Measurements from ENCODE around the gene ADA.

Gene ADA

GRCh38 chr20:44606725-44607441 lies 44.6 kb downstream of the ADA start:
- no peak overlapping the region for H3K4me2 ChIP-seq
- no peak overlapping the region for H3K4me3 ChIP-seq (IDR thresholded peaks at IDR 0.05; ENCODE audit: insufficient read depth, low read depth, low read length)
- H3K27me3 ChIP-seq (ENCODE audit: insufficient read depth, low read depth), result no peaks in the 10 kb centered on the region
- H3K79me2 ChIP-seq (ENCODE audit: insufficient read depth, low read depth), result no peaks in the 10 kb centered on the region
- H3K9ac ChIP-seq, result no peak overlapping the region
- H3K27ac ChIP-seq, result no peak overlapping the region
- H4K20me1 ChIP-seq (ENCODE audit: insufficient read depth), result no peaks in the 10 kb centered on the region; the same call in 1 of the 2 replicates
- peaks cover 38% of the 10 kb centered on the region for H3K4me1 ChIP-seq (ENCODE audit: low read depth, poor library complexity, severe bottlenecking)
- TF ChIP-seq CTCF (conservative IDR thresholded peaks at IDR 0.05; ENCODE audit: low read depth, low read length), result no peak
- H3K36me3 ChIP-seq (ENCODE audit: insufficient read depth), result no peaks in the 10 kb centered on the region
- no peak overlapping the region for H2AFZ ChIP-seq (ENCODE audit: low read depth)

- Histone ChIP-seq H3K79me2 (ENCODE audit: insufficient read depth, low read depth) (no peaks in the 10 kb centered on the region), H3K27me3 (ENCODE audit: insufficient read depth, low read depth) (no peaks in the 10 kb centered on the region), H3K4me3 (IDR thresholded peaks at IDR 0.05; ENCODE audit: insufficient read depth, low read depth, low read length) (no peak overlapping the region), H4K20me1 (ENCODE audit: insufficient read depth) (no peaks in the 10 kb centered on the region; the same call in 1 of the 2 replicates), H3K27ac (no peak overlapping the region), H2AFZ (ENCODE audit: low read depth) (no peak overlapping the region), H3K9ac (no peak overlapping the region), H3K4me2 (no peak overlapping the region), H3K4me1 (ENCODE audit: low read depth, poor library complexity, severe bottlenecking) (peaks cover 15% of the 10 kb centered on the region), H3K36me3 (ENCODE audit: insufficient read depth) (no peaks in the 10 kb centered on the region)
- peak; percentile 44 for TF ChIP-seq CTCF (conservative IDR thresholded peaks at IDR 0.05; ENCODE audit: low read depth, low read length)
Observed at GRCh38 chr20:44603327-44603726, 48.2 kb downstream of the ADA start.

- Histone ChIP-seq H3K9ac (no peak overlapping the region), H3K27me3 (ENCODE audit: insufficient read depth, low read depth) (no peaks in the 10 kb centered on the region), H2AFZ (ENCODE audit: low read depth) (no peak overlapping the region), H3K4me1 (ENCODE audit: low read depth, poor library complexity, severe bottlenecking) (peaks cover 17% of the 10 kb centered on the region), H4K20me1 (ENCODE audit: insufficient read depth) (no peaks in the 10 kb centered on the region; the same call in 1 of the 2 replicates), H3K27ac (no peak overlapping the region), H3K4me3 (IDR thresholded peaks at IDR 0.05; ENCODE audit: insufficient read depth, low read depth, low read length) (no peak overlapping the region), H3K79me2 (ENCODE audit: insufficient read depth, low read depth) (no peaks in the 10 kb centered on the region), H3K36me3 (ENCODE audit: insufficient read depth) (no peaks in the 10 kb centered on the region), H3K4me2 (peak overlapping the region; percentile 5; the same call in 1 of the 2 replicates)
- no peak for TF ChIP-seq CTCF (conservative IDR thresholded peaks at IDR 0.05; ENCODE audit: low read depth, low read length)
Observed at GRCh38 chr20:44601801-44602204, 49.7 kb downstream of the ADA start.

GRCh38 chr20:44601236-44601671 lies 50.2 kb downstream of the ADA start:
- Histone ChIP-seq H3K79me2 (ENCODE audit: insufficient read depth, low read depth) (no peaks in the 10 kb centered on the region), H3K4me2 (0 out of 2 replicates have a peak overlapping the region, but pooled peaks have one; percentile 5), H3K4me1 (ENCODE audit: low read depth, poor library complexity, severe bottlenecking) (peaks cover 17% of the 10 kb centered on the region), H2AFZ (ENCODE audit: low read depth) (no peak overlapping the region), H3K4me3 (IDR thresholded peaks at IDR 0.05; ENCODE audit: insufficient read depth, low read depth, low read length) (no peak overlapping the region), H3K27ac (no peak overlapping the region), H3K9ac (no peak overlapping the region), H3K27me3 (ENCODE audit: insufficient read depth, low read depth) (no peaks in the 10 kb centered on the region), H4K20me1 (ENCODE audit: insufficient read depth) (no peaks in the 10 kb centered on the region; the same call in 1 of the 2 replicates), H3K36me3 (ENCODE audit: insufficient read depth) (no peaks in the 10 kb centered on the region)
- TF ChIP-seq CTCF (conservative IDR thresholded peaks at IDR 0.05; ENCODE audit: low read depth, low read length), result no peak

Data from KMS-11 (cell line).